ENCODE measurements around the gene PAPOLA. TPM values are rescaled to one million over a fixed set of nuclear protein-coding genes. Genes with fewer than 3 reads are reported as not detected.
"Not testable (repeated sequence)": the region's sequence is repeated elsewhere in the genome, so short reads cannot be mapped to it uniquely, and the experiment has no call there.

Gene PAPOLA
- total RNA-seq, 1 donor from 2014 or later: 102 TPM

- Histone ChIP-seq H3K4me3 (ENCODE audit: low read depth, low read length) (no peak overlapping the region), H3K36me3 (ENCODE audit: control insufficient read depth, insufficient read depth, low read length) (no peaks in the 10 kb centered on the region), H3K27me3 (ENCODE audit: control insufficient read depth, insufficient read depth, low read length) (no peaks in the 10 kb centered on the region)
- no peak for DNase-seq (ENCODE audit: low read depth)
- TF ChIP-seq CTCF (IDR thresholded peaks at IDR 0.05; ENCODE audit: insufficient read depth, low read length, poor library complexity, severe bottlenecking): no peak
Observed at GRCh38 chr14:96464136-96464535, 38.0 kb upstream of the PAPOLA start.

GRCh38 chr14:96466918-96467317 is 35.3 kb upstream of the PAPOLA start:
- no peak for DNase-seq (ENCODE audit: low read depth)
- Histone ChIP-seq H3K4me3 (ENCODE audit: low read depth, low read length) (no peak overlapping the region), H3K36me3 (ENCODE audit: control insufficient read depth, insufficient read depth, low read length) (no peaks in the 10 kb centered on the region), H3K27me3 (ENCODE audit: control insufficient read depth, insufficient read depth, low read length) (no peaks in the 10 kb centered on the region)
- TF ChIP-seq CTCF (IDR thresholded peaks at IDR 0.05; ENCODE audit: insufficient read depth, low read length, poor library complexity, severe bottlenecking): no peak

- no peak for TF ChIP-seq CTCF (IDR thresholded peaks at IDR 0.05; ENCODE audit: insufficient read depth, low read length, poor library complexity, severe bottlenecking)
Observed at GRCh38 chr14:96470331-96470730, 31.9 kb upstream of the PAPOLA start.

GRCh38 chr14:96470967-96471366 is 31.2 kb upstream of the PAPOLA start:
- DNase-seq (ENCODE audit: low read depth); H3K27me3 ChIP-seq (ENCODE audit: control insufficient read depth, insufficient read depth, low read length); H3K4me3 ChIP-seq (ENCODE audit: low read depth, low read length); H3K36me3 ChIP-seq (ENCODE audit: control insufficient read depth, insufficient read depth, low read length): not testable (repeated sequence)

More at GRCh38 chr14:96470331-96470730, 31.9 kb upstream of the PAPOLA start:
- no peak for DNase-seq (ENCODE audit: low read depth)
- Histone ChIP-seq H3K4me3 (ENCODE audit: low read depth, low read length) (no peak overlapping the region), H3K27me3 (ENCODE audit: control insufficient read depth, insufficient read depth, low read length) (no peaks in the 10 kb centered on the region), H3K36me3 (ENCODE audit: control insufficient read depth, insufficient read depth, low read length) (no peaks in the 10 kb centered on the region)

GRCh38 chr14:96478119-96478518 is 24.1 kb upstream of the PAPOLA start:
- DNase-seq (ENCODE audit: low read depth): no peak
- Histone ChIP-seq H3K4me3 (ENCODE audit: low read depth, low read length) (no peak overlapping the region), H3K27me3 (ENCODE audit: control insufficient read depth, insufficient read depth, low read length) (no peaks in the 10 kb centered on the region), H3K36me3 (ENCODE audit: control insufficient read depth, insufficient read depth, low read length) (no peaks in the 10 kb centered on the region)
- no peak for TF ChIP-seq CTCF (IDR thresholded peaks at IDR 0.05; ENCODE audit: insufficient read depth, low read length, poor library complexity, severe bottlenecking)

GRCh38 chr14:96479435-96480146 is 22.6 kb upstream of the PAPOLA start:
- no peak for DNase-seq (ENCODE audit: low read depth)
- TF ChIP-seq CTCF (IDR thresholded peaks at IDR 0.05; ENCODE audit: insufficient read depth, low read length, poor library complexity, severe bottlenecking): no peak
- H3K27me3 ChIP-seq (ENCODE audit: control insufficient read depth, insufficient read depth, low read length): no peaks in the 10 kb centered on the region

More at GRCh38 chr14:96479435-96480146, 22.6 kb upstream of the PAPOLA start:
- Histone ChIP-seq H3K36me3 (ENCODE audit: control insufficient read depth, insufficient read depth, low read length) (no peaks in the 10 kb centered on the region), H3K4me3 (ENCODE audit: low read depth, low read length) (no peak overlapping the region)

All from kidney epithelial cell (primary cell).